Heart left ventricle (tissue), 13 donors: ENCODE measurements around the gene CNPY1.

Source experiments
- CTCF ChIP-seq, 12 donors: fragments of 200-600 bp; sonication (generic) in 4 of 12; IDR thresholded peaks; one replicate each; pipeline versions ENCODE4 v1.5.0 to v1.8.0; 2018 to 2022; ENCODE audit warnings: antibody characterized with exemption in 12 of 12, mild to moderate bottlenecking in 5 of 12
- POLR2A ChIP-seq, 2 donors: fragments of 450-650 bp; IDR thresholded peaks; one replicate each; pipeline ENCODE4 v1.6.1; 2017; ENCODE audit warnings: antibody characterized with exemption in 2 of 2, mild to moderate bottlenecking in 2 of 2, moderate library complexity in 2 of 2
- donor health status: ischemic (EF 13 %, LVEDD 7.1; RV severe dilation, severe dysfunction).
- donor health status: DM: no; HTN: yes; CAD: no.
- donor health status: DM: no; HTN: no; CAD: no.
- donor health status: ischemic (EF 25% LVEDD 6.9; RV normal size, moderate dysfunction).
- donor health status: ischemic (EF 25% LVEDD 5.7; RV mildly dilated, moderate dysfunction).
- donor health status: ischemic (EF 35%, LVEDD 5.7; RV mildly dilated, moderate dysfunction).
- donor health status: nonischemic (EF 11% LVEDD 7.7; RV severe dilation, severe dysfunction).
- donor health status: DM: yes; HTN: yes; CAD: no.
- donor health status: PGD.
- donor health status: ischemic (EF 29% LVEDD 5.4; RV normal size, mild dysfunction).
- donor health status: nonischemic (EF 23%, LVEDD 6.1; RV moderate dilation, normal function).

GRCh38 chr7:155483868-155484325 is 62.5 kb downstream of the CNPY1 start:
- TF ChIP-seq CTCF (IDR thresholded peaks at IDR 0.05) (no peak), POLR2A (IDR thresholded peaks at IDR 0.05) (no peak)
